Pancreas (tissue), 10 donors: ENCODE results near the gene AFM. TPM values are rescaled to one million over a fixed set of nuclear protein-coding genes. Genes with fewer than 3 reads are reported as not detected.

Experiments
- ATAC-seq, 4 donors: fragments of 200-7000 bp; cut with Tn5 transposase; one replicate each; pipeline versions ENCODE4 v1.8.0 to v1.9.1; 2020; ENCODE audit warnings: mild to moderate bottlenecking in 4 of 4, moderate library complexity in 4 of 4
- DNase-seq, 6 donors: peaks; one replicate each; pipeline ENCODE4 v3.0.0-alpha.2; 2020
- FAIRE-seq: peaks from 2 replicates; lab custom pipeline; 2012; peaks lifted over from hg19 to GRCh38; lab: Jason Lieb, UNC
- H3K27ac ChIP-seq, 4 donors: fragments of 200-600 bp; sonication (generic); 1 replicate in 3 of 4; 2 replicates in 1 of 4; pipeline versions ENCODE4 v1.5.0 to v1.8.0; 2020
- H3K27me3 ChIP-seq, 4 donors: fragments of 200-600 bp; one replicate each; pipeline ENCODE4 v1.8.0; 2021
- H3K36me3 ChIP-seq, 3 donors: fragments of 200-600 bp; sonication (generic) in 1 of 3; one replicate each; pipeline versions ENCODE4 v1.5.0 to v1.8.0; 2020 to 2021
- H3K4me1 ChIP-seq, 3 donors: fragments of 200-600 bp; one replicate each; pipeline ENCODE4 v1.8.0; 2021
- H3K4me3 ChIP-seq, 4 donors: fragments of 200-600 bp; sonication (generic) in 2 of 4; one replicate each; pipeline versions ENCODE4 v1.5.0 to v1.8.0; 2020 to 2021
- H3K9me3 ChIP-seq, 4 donors: fragments of 200-600 bp; one replicate each; pipeline ENCODE4 v1.8.0; 2021
- CTCF ChIP-seq, 4 donors: fragments of 200-600 bp; sonication (generic) in 3 of 4; IDR thresholded peaks; one replicate each; pipeline versions ENCODE4 v1.5.0 to v1.8.0; 2021; ENCODE audit warnings: antibody characterized with exemption in 4 of 4
- WGBS, 2 donors: extraction: QIAGEN DNeasy Blood & Tissue Kit; methylation state at CpG; one replicate each; pipeline ENCODE4 v1.1.7; 2013; 5-methylcytosine and 5-hydroxymethylcytosine counted together
- intact Hi-C, 3 donors: fragments of 100-400 bp; cut with DNase I; formaldehyde crosslinking; loops; one replicate each; pipeline versions ENCODE4 v1.11.1 to v1.14.2; 2022
- polyA plus RNA-seq, 2 donors: library from polyadenylated mRNA; stranded (reverse); fragments of 200-250 nt; gene quantifications; one replicate each; pipeline ENCODE4 v1.2.3, GENCODE V29; 2013
- total RNA-seq, 6 donors: library from RNA; stranded (reverse); fragmentation: NEBNext Ultra II Directional in 4 of 6; extraction: Animal tissue kit (Norgen Biotek cat#: 25700) in 4 of 6; gene quantifications; one replicate each; pipeline versions ENCODE4 v1.2.1 to v1.2.4, GENCODE V29; 2021 to 2023
- donor health status: healthy with polysubstance abuse.
- donor health status: DM: no; HTN: no; CAD: no; lungs with moderate emphysema.
- donor health status: DM: no; HTN: no; CAD: no.
- donor health status: control.
- donor health status: control.
- donor health status: Bipolar disorder and iron deficiency.
- donor health status: DM: yes; HTN: yes; CAD: no.
- donor health status: DM: no; HTN: no; CAD: no.
- donor health status: DM: no; HTN: no; CAD: no.
- donor health status: DM: yes; HTN: yes; CAD: no.

AFM gene
- total and polyA plus RNA-seq, 8 donors = 0.08 to 0.82 (median 0.21) TPM

GRCh38 chr4:73448448-73449203, 32.9 kb upstream of the AFM start:
- DNase-seq = no peak
- WGBS, 2 donors = 86 to 90% methylated on average over 4 of the region's 4 CpGs
- H3K4me1 ChIP-seq = peaks cover 10 to 13% (median 12%) of the 10 kb centered on the region in 3 donors
- intact Hi-C loops = loop anchor here in 1 of 3 donors (10.0 kb wide), 1 partner anchor 94 kb away; no protein-coding TSS in a partner anchor
- H3K36me3 ChIP-seq = no peaks in the 10 kb centered on the region
- no peak overlapping the region for H3K4me3 ChIP-seq
- FAIRE-seq = peak; percentile 57
- no peaks in the 10 kb centered on the region for H3K27me3 ChIP-seq
- no peak for ATAC-seq
- no peak overlapping the region for H3K27ac ChIP-seq
- H3K9me3 ChIP-seq = no peaks in the 10 kb centered on the region
- TF ChIP-seq CTCF (IDR thresholded peaks at IDR 0.05) = no peak

GRCh38 chr4:73450398-73451004, 31.0 kb upstream of the AFM start:
- FAIRE-seq = no peak
- no peak overlapping the region for H3K4me3 ChIP-seq
- H3K4me1 ChIP-seq = peaks cover 12 to 20% (median 13%) of the 10 kb centered on the region in 3 donors
- peak in 4 of 6 donors; percentile 8 to 64 (median 34) for DNase-seq
- H3K9me3 ChIP-seq = no peaks in the 10 kb centered on the region
- no peaks in the 10 kb centered on the region for H3K36me3 ChIP-seq
- 68 to 69% methylated on average over 9 of the region's 9 CpGs for WGBS, 2 donors
- H3K27me3 ChIP-seq = no peaks in the 10 kb centered on the region
- intact Hi-C loops = no loop called here
- TF ChIP-seq CTCF (IDR thresholded peaks at IDR 0.05) = no peak
- peak in 2 of 4 donors; percentile 28 to 43 for ATAC-seq
- no peak overlapping the region for H3K27ac ChIP-seq

GRCh38 chr4:73451404-73451803, 30.1 kb upstream of the AFM start:
- Histone ChIP-seq H3K36me3 (no peaks in the 10 kb centered on the region), H3K9me3 (no peaks in the 10 kb centered on the region), H3K27ac (no peak overlapping the region), H3K4me3 (no peak overlapping the region), H3K4me1 (peaks cover 12 to 20% (median 13%) of the 10 kb centered on the region in 3 donors), H3K27me3 (no peaks in the 10 kb centered on the region)
- DNase-seq (no peak), FAIRE-seq (no peak), ATAC-seq (peak; percentile 44 to 76 (median 58))
- 25 to 31% methylated on average over 3 of the region's 3 CpGs for WGBS, 2 donors
- TF ChIP-seq CTCF (IDR thresholded peaks at IDR 0.05) = no peak
- intact Hi-C loops = no loop called here

- no peak for DNase-seq
- H3K4me3 ChIP-seq = no peak overlapping the region
- no peaks in the 10 kb centered on the region for H3K27me3 ChIP-seq
- intact Hi-C loops = no loop called here
- no peak for FAIRE-seq
- H3K36me3 ChIP-seq = no peaks in the 10 kb centered on the region
- ATAC-seq = no peak
- TF ChIP-seq CTCF (IDR thresholded peaks at IDR 0.05) = no peak
- H3K9me3 ChIP-seq = no peaks in the 10 kb centered on the region
- 95 to 96% methylated on average over 4 of the region's 4 CpGs for WGBS, 2 donors
- no peak overlapping the region for H3K27ac ChIP-seq
- peaks cover 12 to 20% (median 13%) of the 10 kb centered on the region in 3 donors for H3K4me1 ChIP-seq
Observed at GRCh38 chr4:73451981-73452747, 29.4 kb upstream of the AFM start.
